Endothelial cell (in vitro differentiated cells): Measurements from ENCODE around the gene FRMD8. TPM values are rescaled to one million over a fixed set of nuclear protein-coding genes. Genes with fewer than 3 reads are reported as not detected.

Experiments
- DNase-seq: peaks from one replicate; pipeline ENCODE4 v3.0.0; 2021; ENCODE audit warnings: low spot score
- H3K27ac Mint-ChIP-seq: one replicate; pipeline ENCODE4 v1.8.0; 2021; ENCODE audit warnings: mixed read lengths, inconsistent platforms; ENCODE audit not compliant: unreplicated experiment
- H3K27me3 Mint-ChIP-seq: one replicate; pipeline ENCODE4 v1.8.0; 2021; ENCODE audit warnings: mild to moderate bottlenecking, moderate library complexity, mixed read lengths, inconsistent platforms; ENCODE audit not compliant: unreplicated experiment
- H3K36me3 Mint-ChIP-seq: one replicate; pipeline ENCODE4 v1.8.0; 2021; ENCODE audit warnings: mild to moderate bottlenecking, low read depth, mixed read lengths, inconsistent platforms; ENCODE audit not compliant: unreplicated experiment
- H3K4me1 Mint-ChIP-seq: one replicate; pipeline ENCODE4 v1.8.0; 2021; ENCODE audit warnings: mild to moderate bottlenecking, mixed read lengths, inconsistent platforms; ENCODE audit not compliant: unreplicated experiment
- H3K4me3 Mint-ChIP-seq: one replicate; pipeline ENCODE4 v1.8.0; 2021; ENCODE audit warnings: mild to moderate bottlenecking, mixed read lengths, inconsistent platforms; ENCODE audit not compliant: unreplicated experiment
- H3K9me3 Mint-ChIP-seq: one replicate; pipeline ENCODE4 v1.8.0; 2021; ENCODE audit warnings: mixed read lengths, inconsistent platforms; ENCODE audit not compliant: unreplicated experiment
- total RNA-seq: library from RNA; stranded (reverse); fragmentation: NEBNext Ultra II Directional; extraction: Animal tissue kit (Norgen Biotek cat#: 25700); gene quantifications from one replicate; pipeline ENCODE4 v1.2.1, GENCODE V29; 2021; ENCODE audit not compliant: unreplicated experiment
- TF ChIP-seq, protein P1 (sequence below): fragments of 200-600 bp; sonication (generic); IDR thresholded peaks from one replicate; pipeline ENCODE4 v1.5.0; 2021; ENCODE audit warnings: antibody characterized with exemption; ENCODE audit not compliant: unreplicated experiment

Gene FRMD8
- total RNA-seq, 1 donor from 2014 or later: 76.0 TPM

DNA sequence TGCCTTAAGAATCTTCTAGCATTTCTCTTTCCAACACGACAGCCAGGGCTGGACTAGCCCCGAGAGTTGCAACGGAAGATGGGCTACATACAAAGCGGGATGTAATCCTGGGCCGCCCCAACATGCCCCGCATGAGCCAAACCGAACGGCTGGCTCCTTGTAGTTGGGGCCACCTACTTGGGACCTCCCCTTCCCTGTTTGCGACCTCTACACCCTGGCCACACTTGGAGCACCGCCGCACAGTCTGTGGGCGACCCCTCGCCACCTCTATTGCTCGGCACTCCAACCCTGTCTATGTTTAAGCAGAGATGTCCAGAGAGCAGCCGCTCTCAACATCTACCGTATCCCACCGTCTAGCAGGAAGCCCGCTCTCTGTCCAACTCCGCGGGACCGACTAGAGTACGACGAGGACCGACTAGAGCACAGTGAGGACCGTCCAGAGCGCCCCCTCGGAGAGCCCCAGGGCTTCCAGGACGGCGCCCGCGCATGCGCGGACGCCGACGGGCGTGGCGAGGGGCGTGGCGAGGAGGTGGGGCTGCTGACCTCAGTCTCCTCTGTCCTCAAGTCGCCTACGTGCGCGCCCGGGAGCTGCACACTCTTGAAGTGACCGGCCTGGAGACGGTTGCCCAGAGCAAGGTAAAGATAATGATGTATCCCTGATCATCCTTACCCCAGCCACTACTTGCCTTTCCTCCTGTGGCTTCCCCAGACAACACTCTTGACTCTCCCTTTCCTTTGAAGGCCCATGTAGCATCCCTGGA, 68.4 kb downstream of the FRMD8 start:
- Mint-ChIP-seq H3K27ac (peak overlapping the region; percentile 14), H3K4me1 (no peaks in the 10 kb centered on the region), H3K4me3 (peak overlapping the region; percentile 74), H3K9me3 (no peaks in the 10 kb centered on the region), H3K27me3 (peaks cover 21% of the 10 kb centered on the region), H3K36me3 (no peaks in the 10 kb centered on the region)
- TF ChIP-seq, protein P1, sequence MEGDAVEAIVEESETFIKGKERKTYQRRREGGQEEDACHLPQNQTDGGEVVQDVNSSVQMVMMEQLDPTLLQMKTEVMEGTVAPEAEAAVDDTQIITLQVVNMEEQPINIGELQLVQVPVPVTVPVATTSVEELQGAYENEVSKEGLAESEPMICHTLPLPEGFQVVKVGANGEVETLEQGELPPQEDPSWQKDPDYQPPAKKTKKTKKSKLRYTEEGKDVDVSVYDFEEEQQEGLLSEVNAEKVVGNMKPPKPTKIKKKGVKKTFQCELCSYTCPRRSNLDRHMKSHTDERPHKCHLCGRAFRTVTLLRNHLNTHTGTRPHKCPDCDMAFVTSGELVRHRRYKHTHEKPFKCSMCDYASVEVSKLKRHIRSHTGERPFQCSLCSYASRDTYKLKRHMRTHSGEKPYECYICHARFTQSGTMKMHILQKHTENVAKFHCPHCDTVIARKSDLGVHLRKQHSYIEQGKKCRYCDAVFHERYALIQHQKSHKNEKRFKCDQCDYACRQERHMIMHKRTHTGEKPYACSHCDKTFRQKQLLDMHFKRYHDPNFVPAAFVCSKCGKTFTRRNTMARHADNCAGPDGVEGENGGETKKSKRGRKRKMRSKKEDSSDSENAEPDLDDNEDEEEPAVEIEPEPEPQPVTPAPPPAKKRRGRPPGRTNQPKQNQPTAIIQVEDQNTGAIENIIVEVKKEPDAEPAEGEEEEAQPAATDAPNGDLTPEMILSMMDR: no peak
- DNase-seq: peak; percentile 71

- Mint-ChIP-seq H3K27ac (no peak overlapping the region), H3K36me3 (no peaks in the 10 kb centered on the region), H3K27me3 (peaks cover 23% of the 10 kb centered on the region), H3K4me3 (no peak overlapping the region), H3K9me3 (no peaks in the 10 kb centered on the region), H3K4me1 (no peaks in the 10 kb centered on the region)
- TF ChIP-seq, protein P1: no peak
- no peak for DNase-seq
Measured at GRCh38 chr11:65456418-65456817, 70.0 kb downstream of the FRMD8 start.

- H3K27ac Mint-ChIP-seq: no peak overlapping the region
- no peaks in the 10 kb centered on the region for H3K36me3 Mint-ChIP-seq
- no peaks in the 10 kb centered on the region for H3K4me1 Mint-ChIP-seq
Measured at GRCh38 chr11:65459552-65459951, 73.1 kb downstream of the FRMD8 start.

More at GRCh38 chr11:65459552-65459951, 73.1 kb downstream of the FRMD8 start:
- TF ChIP-seq, protein P1: no peak
- Mint-ChIP-seq H3K27me3 (peaks cover 19% of the 10 kb centered on the region), H3K4me3 (no peak overlapping the region), H3K9me3 (no peaks in the 10 kb centered on the region)
- DNase-seq: no peak

Other genes with a start within 250 kb of the FRMD8 start
- gene SPDYC, start 216.4 kb upstream of the FRMD8 start, total RNA-seq: not detected
- gene CAPN1, start 204.7 kb upstream of the FRMD8 start, total RNA-seq: 148 TPM
- gene POLA2, start 124.7 kb upstream of the FRMD8 start, total RNA-seq: 17.9 TPM
- 37.7 TPM for gene CDC42EP2, start 71.8 kb upstream of the FRMD8 start, total RNA-seq
- gene DPF2, start 52.8 kb upstream of the FRMD8 start, total RNA-seq: 77.6 TPM
- 0.44 TPM for gene TIGD3, start 31.9 kb upstream of the FRMD8 start, total RNA-seq
- gene SLC25A45, start 4.0 kb upstream of the FRMD8 start, total RNA-seq: 3.3 TPM
- gene NEAT1, start 36.2 kb downstream of the FRMD8 start, total RNA-seq: 43.4 TPM
- gene MALAT1, start 112.4 kb downstream of the FRMD8 start, total RNA-seq: 4,747 TPM
- gene SCYL1, start 138.4 kb downstream of the FRMD8 start, total RNA-seq: 99.1 TPM
- gene LTBP3, start 171.7 kb downstream of the FRMD8 start, total RNA-seq: 1.7 TPM
- gene ZNRD2, start 183.8 kb downstream of the FRMD8 start, total RNA-seq: 37.4 TPM
- 44.7 TPM for gene FAM89B, start 185.9 kb downstream of the FRMD8 start, total RNA-seq
- gene EHBP1L1, start 189.4 kb downstream of the FRMD8 start, total RNA-seq: 4.7 TPM
- gene KCNK7, start 209.2 kb downstream of the FRMD8 start, total RNA-seq: 2.0 TPM
- gene MAP3K11, start 227.6 kb downstream of the FRMD8 start, total RNA-seq: 238 TPM
- gene PCNX3, start 229.1 kb downstream of the FRMD8 start, total RNA-seq: 76.1 TPM